Lower leg skin (tissue), 3 donors: ENCODE measurements around the gene DNAJB4.

Source experiments
- POLR2A ChIP-seq, 2 donors: fragments of 450-650 bp; IDR thresholded peaks; one replicate each; pipeline ENCODE4 v1.6.1; 2016 to 2017; ENCODE audit warnings: antibody characterized with exemption in 2 of 2, mild to moderate bottlenecking in 1 of 2, moderate library complexity in 1 of 2
- TF ChIP-seq, protein P1 (sequence below), 3 donors: fragments of 450-650 bp; IDR thresholded peaks; one replicate each; pipeline ENCODE4 v1.5.1; 2016; ENCODE audit warnings: antibody characterized with exemption in 3 of 3, mild to moderate bottlenecking in 3 of 3, moderate library complexity in 2 of 3

- TF ChIP-seq, protein P1, sequence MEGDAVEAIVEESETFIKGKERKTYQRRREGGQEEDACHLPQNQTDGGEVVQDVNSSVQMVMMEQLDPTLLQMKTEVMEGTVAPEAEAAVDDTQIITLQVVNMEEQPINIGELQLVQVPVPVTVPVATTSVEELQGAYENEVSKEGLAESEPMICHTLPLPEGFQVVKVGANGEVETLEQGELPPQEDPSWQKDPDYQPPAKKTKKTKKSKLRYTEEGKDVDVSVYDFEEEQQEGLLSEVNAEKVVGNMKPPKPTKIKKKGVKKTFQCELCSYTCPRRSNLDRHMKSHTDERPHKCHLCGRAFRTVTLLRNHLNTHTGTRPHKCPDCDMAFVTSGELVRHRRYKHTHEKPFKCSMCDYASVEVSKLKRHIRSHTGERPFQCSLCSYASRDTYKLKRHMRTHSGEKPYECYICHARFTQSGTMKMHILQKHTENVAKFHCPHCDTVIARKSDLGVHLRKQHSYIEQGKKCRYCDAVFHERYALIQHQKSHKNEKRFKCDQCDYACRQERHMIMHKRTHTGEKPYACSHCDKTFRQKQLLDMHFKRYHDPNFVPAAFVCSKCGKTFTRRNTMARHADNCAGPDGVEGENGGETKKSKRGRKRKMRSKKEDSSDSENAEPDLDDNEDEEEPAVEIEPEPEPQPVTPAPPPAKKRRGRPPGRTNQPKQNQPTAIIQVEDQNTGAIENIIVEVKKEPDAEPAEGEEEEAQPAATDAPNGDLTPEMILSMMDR (IDR thresholded peaks at IDR 0.05): no peak
- no peak for TF ChIP-seq POLR2A (IDR thresholded peaks at IDR 0.05)
Observed at GRCh38 chr1:77987919-77988318, 16.8 kb upstream of the DNAJB4 start.
